CD4-positive, alpha-beta T cell treated with Interleukin-15 for 1 hour (primary cell): ENCODE measurements around the gene DACT1.

Experiments used
- DNase-seq: peaks from one replicate; pipeline ENCODE4 v3.0.0-alpha.2; 2020

The DACT1 gene

DNA sequence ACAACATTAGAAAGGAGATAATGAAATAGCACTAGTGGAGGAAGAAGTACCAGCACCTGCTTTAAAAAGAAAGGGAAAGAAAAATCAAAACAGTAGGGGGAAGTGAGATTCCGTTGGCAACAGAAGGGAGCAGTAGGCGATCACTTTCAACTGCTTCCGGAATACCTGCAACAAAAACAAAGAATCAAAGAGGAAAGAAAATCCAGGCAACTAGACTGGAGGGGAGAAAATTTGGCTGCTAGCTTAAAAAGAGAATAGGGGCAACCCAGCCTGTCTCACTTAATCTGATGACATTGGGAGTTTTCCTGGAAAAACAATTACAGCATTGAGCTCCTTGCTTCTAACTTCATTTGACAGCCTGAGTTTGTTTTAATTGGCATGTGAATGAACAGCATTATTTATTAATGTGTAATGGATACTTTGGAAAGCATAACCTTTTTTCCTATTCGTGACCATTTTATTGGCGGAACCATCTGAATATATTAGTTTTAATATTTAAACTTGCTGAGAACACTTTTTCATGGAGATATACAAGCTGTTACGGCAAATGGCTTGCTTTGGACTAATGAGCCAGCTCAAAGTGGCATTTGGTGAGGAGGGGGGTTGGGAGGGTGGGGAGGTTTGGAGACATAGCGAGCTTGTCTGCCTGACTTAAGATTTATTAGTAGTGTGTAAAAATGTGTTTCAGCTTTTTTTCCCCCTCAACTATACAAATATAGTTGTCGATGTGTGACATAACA lies 2.5 kb upstream of the DACT1 start:
- no peak for DNase-seq

DNA sequence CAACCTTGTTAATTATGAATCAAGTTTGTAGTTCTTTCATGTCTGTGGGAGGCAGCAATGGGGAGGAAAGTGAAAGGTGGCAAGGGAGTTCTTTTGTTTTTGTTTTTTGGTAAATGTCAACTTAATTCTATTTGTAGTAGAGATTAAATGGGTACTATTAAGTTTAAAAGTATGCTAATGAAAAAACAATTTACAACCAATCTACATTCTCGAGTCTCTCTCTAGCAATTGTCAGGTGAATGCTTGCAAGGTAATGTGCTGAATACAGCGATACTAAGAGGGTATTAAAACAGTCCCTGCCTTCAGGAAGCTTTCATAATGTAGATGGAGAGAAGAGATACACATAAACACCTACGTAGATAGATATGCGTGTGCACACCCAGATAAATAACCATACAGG lies 1.6 kb upstream of the DACT1 start:
- DNase-seq = no peak

DNA sequence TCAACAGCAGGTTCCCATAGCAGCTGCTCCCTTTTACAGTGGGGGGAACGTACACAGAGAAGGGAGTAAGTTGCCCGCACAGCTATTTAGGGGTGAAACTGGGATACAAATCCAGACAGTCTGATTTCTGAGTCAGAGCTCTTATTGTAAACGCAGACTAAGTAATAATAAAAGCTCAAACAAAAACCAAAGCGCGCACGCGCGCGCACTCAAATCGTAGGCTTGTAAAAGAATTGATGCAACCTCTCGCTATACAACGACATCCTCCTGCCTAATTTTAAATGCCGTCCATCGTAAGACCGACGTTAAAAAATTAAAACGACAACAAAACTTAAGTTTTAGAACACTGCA lies 747 bp upstream of the DACT1 start:
- peak; percentile 21 for DNase-seq

DNA sequence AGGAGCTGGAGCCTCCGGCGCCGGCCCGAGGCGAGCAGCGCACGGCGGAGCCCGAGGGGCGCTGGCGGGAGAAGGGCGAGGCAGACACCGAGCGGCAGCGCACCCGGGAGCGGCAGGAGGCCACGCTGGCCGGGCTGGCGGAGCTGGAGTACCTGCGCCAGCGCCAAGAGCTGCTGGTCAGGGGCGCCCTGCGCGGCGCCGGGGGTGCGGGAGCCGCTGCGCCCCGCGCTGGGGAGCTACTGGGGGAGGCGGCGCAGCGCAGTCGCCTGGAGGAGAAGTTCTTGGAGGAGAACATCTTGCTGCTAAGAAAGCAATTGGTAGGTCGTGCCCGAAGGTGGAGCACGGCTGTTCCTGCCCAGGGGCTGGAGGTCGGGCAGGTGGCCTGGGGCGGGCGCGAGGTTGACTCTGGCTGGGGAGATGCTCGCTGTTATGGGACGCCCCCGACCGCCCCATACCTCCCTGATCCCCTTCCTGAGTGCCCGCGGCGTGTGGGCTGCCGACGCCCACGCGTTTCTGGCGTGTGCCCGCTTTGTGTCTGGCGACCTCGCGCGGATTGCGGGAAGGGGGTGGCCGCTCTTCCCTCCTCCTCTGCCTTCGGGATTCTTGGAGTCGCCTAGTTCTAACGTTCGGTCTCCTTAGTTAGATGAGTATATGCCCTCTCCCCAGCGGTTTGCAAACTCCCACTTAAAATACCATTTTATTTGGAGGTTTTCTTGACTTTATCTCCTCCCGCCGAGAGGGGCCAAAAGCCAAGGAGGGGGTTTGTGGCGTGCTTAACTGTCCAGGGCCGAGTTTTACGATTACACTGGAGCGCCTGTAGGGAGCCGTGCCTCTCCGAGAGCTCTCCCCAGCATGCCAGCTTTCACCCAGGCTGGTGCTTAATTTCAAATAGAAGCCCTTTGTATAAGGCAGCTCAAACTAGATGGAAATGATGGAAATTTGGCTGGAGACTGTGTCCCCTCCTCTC lies 752 bp downstream of the DACT1 start:
- peak; percentile 24 for DNase-seq

DNA sequence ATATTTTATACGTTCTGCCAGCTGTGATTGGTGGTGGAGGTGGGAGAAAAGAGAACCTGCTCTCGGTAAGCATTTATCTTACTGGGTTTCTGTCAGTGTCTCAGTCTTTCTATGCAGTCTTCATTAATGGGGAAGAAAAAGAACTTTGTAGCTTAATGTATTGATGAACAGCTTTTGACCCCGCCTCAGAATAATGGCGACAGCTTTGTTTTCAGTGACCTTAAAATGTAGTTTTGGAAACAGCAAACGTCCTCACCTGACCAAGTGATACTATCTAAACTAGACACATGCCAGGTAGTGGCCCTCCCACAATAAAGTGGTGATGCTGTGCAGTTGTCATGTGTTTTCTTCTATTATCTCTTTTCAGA lies 1.4 kb downstream of the DACT1 start:
- DNase-seq = no peak

DNA sequence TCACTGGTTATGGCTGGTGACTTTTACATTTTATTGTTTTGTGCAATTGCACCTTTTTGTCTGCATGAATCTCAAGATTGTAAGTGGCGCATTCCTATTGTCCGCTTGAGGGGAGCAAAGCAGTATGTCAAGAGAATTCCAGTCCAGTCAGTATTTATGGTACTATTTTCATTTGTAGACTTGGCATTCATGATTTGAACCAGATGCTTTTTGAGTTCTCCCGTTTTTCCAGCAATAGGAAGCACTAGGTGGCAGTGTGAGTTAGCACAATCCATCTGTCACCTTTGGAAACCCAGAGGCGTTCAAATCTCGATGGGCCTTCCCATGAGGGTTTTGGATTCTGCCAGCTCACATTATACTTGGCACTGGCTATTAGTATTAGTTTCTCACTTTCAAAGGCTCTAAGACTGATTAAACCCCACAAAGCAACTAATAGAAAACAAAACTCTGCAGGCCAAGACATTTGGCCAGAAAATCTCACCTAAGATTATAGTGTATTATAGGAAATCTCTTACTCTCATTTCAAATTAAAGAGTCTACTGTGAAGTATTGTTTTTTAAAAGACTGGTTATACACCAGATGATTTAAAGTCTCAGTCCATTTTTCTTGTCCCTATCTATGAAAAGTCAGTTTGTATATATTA lies 2.2 kb downstream of the DACT1 start:
- no peak for DNase-seq

DNA sequence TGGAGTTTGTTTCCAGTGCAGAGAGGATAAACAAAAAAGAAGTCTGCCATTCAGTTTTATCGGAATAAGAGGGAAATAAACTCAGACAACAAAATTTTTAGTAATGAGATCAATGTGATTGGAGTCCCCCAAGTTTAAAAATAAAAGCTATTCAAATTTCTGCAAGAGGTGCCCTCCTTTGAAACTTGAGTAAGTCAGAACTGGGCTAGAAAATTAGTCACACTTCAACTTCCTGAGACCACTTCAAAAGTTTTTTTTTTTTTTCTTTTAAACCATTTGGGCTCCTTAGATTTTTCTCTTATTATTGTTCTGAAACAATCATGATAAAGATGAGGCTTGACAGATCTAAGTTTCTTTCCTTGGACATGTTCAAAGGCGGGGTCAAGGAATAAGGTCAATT lies 3.2 kb downstream of the DACT1 start:
- no peak for DNase-seq

DNA sequence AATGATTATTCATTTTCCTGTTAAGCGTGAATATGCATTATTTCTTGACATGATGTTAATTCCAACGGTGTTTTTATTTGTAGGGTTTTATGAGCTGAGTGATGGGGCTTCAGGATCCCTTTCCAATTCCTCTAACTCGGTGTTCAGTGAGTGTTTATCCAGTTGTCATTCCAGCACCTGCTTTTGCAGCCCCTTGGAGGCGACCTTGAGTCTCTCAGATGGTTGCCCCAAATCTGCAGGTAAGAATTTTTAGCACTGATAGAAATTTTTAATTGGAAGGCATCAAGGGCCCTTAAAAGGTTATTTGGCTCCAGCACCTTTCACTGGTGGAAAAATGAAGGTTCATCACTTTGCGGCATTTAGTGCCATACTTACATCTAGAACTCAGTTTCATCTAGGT lies 3.7 kb downstream of the DACT1 start:
- DNase-seq = no peak

DNA sequence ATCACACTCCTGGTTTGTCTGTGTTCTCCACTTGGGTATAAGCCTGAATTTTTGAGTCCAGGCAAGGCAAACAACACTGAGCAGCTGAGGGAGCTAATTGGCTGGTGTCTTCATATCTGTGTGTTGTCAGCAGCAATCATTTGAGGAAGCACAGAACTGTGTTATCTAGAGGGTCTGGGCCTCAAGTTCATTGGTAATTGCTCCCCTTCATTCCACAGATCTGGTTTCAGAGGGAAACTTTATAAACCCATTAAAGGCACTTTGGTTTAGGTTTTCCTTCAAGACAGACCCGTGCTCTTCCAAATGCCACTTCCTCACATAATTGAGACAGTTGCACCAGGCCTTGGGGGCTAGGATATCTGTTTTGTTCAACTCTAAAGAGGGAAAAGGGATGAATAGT lies 5.6 kb downstream of the DACT1 start:
- no peak for DNase-seq

DNA sequence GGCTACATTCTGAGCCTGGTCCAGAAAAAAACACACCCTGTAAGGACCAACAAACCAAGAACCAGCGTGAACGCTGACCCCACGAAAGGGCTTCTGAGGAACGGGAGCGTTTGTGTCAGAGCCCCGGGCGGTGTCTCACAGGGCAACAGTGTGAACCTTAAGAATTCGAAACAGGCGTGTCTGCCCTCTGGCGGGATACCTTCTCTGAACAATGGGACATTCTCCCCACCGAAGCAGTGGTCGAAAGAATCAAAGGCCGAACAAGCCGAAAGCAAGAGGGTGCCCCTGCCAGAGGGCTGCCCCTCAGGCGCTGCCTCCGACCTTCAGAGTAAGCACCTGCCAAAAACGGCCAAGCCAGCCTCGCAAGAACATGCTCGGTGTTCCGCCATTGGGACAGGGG lies 7.9 kb downstream of the DACT1 start:
- no peak for DNase-seq

DNA sequence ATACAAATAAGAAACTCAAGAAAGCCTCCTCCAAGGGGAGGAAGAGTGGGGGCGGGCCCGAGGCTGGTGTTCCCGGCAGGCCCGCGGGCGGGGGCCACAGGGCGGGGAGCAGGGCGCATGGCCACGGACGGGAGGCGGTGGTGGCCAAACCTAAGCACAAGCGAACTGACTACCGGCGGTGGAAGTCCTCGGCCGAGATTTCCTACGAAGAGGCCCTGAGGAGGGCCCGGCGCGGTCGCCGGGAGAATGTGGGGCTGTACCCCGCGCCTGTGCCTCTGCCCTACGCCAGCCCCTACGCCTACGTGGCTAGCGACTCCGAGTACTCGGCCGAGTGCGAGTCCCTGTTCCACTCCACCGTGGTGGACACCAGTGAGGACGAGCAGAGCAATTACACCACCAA lies 8.7 kb downstream of the DACT1 start:
- no peak for DNase-seq

DNA sequence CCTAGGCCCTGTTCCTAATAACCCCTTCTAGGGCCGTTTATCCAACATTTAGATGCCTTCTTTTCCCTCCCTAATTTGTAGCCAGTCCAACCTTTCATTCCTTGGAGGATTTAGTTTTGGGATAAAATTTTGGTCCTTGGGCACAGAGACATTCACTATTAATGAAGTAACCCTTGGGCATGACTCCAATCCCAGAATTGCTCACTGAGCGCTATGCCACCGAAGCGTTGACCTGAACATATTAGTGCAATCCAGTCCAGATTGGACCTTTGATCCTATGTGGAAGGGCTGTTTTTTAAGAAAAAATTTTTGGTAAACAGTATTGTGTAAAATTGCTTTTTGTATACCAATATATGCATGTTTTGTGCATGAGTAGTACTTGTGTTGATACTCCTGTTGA lies 10.0 kb downstream of the DACT1 start:
- no peak for DNase-seq

DNA sequence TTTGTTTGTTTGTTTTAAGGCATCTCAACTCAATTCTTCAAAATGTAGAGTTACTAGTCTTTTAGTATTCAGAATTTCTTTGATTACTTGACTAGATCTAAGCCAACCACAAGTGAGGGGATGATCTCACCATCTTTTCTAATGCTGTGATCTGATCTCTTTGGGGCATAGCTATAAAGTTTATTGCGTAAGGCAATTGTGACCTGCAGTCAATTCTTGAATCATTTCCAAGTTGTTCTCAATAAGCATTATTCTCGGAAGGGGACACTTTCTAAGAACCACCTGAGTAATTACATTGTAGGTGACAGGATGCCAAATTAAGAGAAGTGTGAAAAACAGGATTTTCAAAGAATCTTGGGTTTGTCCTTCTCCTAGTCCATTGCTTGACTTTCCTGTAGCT lies 13.1 kb downstream of the DACT1 start:
- no peak for DNase-seq

DNA sequence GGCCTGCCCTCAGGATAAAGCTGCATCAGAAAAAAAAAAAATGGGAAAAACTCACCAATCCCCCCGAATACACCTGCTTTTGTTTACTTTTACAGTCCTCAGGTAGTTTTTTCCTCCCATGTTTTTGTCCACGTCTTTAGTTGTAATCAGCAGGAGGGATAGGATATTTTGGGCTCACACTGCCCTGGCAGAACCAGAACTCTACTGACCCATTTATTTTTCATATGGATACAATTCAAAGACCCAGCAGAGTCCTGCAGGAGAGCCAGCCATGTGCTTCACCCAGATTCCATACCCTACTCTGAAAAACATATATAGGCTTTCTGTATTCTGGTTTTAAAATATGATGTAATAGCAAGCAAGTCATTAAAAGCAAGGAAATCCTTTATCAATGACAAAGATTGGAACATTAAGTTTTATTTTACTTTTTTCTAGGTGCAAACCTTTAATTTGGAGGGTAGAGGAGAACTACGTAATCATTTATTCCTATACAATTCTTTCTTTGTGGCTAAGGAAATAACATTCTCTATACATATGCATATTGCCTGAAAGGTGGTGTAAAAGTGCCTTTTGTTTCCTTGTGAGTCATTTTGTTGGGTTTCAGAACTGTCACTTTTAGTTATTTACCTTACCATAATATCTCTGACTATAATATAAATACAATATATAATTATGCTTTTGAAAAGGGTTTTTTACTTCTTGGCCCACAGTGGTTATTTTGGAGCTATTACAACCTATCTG lies 19.1 kb downstream of the DACT1 start:
- no peak for DNase-seq

DNA sequence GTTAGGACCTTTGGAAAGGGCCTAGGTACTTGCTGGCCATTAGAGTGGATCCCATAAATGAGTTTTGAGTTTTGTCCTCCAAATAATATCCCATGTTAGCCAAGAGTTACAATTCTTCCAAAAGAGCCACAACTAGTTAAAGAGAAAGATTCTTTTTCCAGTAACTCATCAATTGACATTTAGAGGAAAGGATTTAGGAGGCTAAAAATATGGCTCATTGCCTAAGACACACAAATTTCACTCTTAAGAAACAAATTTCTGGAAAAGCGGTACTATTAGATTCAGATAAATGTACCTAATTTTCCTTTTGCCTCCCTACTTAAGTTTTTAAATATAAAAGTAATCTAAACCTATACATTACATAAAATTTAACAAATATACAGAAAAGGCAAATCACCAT lies 21.3 kb downstream of the DACT1 start:
- no peak for DNase-seq

DNA sequence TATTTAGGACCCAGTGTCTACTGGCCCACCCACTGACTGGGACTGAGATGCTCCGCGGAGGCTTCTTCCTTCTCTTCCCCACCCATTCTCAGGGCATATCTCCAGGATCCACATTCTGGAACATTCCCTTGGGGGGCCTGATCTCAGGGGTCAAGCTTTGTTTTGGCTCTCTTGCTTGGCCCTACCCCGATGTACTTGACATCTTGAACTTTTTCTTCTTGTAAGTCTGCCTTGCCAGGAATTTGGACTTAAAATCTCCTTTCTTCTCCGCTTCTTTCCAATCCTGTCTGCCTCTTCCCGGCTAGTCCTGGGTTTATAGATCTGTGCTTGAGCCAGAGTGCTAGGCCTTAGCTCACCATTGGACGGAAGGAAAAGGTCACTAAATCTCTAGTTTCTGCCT lies 22.1 kb downstream of the DACT1 start:
- DNase-seq = no peak

DNA sequence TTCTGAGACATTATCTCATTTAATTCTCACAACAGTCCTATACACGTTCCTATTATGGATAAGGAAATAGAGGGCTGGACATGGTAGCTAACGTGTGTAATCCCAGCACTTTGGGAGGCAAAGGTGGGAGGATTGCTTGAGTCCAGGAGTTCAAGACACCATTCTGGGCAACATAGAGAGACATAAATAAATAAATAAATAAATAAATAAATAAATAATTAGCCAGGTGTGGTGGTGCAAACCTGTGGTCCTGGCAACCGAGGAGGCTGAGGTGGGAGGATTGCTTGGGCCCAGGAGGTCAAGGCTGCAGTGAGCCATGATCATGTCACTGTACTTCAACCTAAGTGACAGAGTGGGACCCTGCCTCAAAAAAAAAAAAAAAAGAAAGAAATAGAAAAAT lies 22.6 kb downstream of the DACT1 start:
- DNase-seq = no peak

DNA sequence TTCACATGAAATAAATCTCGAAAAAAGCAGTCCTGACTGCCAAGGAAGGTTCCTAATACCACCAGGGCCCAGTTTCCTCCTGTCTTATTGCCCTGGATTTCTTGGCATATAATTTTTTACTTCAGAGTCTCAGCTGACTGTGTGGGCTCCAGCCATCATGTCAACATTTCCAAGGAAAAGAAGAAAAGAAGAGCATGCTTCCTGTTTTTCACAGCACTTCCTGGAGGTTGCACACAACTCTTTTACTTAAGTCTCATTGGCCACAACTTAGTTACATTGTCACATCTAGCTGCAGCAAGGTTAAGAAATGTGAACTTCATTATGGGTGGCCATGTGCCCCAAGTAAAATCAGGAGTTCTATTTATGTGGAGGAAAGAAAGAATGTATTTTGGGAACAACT lies 24.3 kb downstream of the DACT1 start:
- no peak for DNase-seq

DNA sequence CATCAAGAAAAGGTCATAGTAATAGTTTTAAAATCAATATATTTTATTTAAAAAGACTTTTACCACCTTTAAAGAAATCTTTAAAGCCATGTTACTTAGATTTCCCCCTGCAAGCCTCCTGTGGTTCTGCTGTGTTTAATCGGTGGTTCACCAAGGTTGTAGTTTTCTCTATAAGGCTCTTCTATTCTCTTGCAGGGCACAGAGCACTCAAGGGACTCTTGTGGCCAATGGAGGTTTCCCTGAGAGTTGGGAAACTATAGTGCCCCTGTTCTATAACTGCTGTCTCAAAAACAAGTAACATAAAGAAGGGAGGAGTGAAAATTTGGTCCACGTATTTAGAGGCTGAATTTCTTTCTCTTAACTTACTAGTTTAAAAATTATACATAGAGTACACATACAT lies 25.0 kb downstream of the DACT1 start:
- no peak for DNase-seq

DNA sequence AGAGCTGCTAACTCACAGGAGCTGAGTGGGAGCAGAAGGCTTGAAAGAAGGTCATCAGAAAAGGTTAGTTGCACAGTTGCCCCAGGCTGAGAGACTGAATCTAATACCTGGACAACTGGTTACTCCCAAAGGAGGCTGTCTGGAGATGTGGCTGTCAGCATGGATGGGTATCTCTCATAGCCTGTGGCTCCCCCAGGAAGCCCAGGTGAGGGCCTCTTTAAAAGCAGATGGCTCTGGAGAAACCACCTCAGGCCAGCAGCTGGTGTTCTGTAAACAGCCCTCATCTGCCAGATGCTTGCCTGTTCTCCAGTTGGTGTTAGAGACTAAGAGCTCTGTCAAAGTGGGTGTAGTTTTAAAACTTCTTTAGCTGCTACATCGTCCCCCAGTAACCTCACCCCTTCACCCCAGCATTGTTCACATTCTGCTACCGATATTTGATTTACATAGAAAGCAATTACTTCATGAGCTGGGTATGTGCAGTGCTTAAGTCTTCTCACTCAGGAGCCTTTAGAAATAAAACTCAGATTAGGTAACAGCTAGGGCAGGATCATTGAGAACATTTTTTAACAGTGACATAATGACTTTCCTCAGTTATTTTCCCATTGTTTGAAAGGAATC lies 25.8 kb downstream of the DACT1 start:
- no peak for DNase-seq

DNA sequence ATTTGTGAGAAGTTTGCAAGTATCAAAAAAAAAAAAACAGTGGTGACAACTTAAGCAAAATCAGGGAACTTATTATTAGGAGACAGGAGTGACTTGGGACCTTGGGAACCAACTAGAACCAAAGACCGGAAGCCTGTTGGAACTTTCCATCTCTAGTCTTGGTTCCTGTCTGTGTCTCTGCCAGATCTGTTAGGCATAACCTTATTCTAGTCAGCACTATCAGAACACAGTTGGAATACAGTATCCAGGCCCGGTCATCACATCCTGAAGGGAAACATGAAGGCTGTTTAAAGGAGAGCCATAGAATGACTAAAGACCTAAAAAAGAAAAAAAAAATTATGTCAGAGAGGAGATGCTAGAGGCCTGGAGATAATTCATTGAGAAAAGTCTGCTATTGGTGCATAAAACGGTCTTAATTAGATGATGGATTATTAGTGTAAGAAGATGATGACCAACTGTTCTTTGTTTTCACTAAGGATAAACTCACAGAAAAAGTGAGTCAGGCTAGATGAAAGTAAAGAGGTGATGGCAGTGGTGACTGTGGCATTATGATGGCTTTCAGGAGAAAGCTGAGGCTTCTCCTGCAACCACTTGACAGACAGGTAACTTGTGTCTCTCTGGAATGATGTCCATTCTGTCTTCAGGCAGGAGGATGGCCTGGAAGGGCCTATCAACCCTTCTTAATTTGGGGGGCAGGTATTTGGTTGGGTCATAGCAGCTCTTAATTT lies 28.2 kb downstream of the DACT1 start:
- no peak for DNase-seq

DNA sequence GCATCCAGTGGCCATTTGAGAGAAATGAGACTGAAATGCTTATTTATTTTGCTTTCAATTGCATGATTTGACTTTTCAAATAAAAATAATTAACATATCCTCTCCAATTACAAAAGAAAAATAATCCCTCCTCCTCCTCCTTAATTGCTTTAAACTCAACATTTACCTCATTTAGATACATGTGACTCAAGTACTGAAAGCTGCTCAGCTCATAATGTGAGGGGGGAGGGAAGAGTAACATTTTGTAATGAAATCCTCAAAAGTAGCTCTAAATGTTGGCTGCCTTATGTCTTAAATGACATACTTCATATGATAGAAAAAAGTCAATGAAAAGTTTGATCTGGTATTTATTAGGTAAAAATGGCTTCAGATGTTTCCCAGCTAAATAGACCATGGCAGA lies 29.0 kb downstream of the DACT1 start:
- no peak for DNase-seq
